HepG2 (cell line): ENCODE data around the gene APOL4. TPM values are rescaled to one million over a fixed set of nuclear protein-coding genes. Genes with fewer than 3 reads are reported as not detected.

Experiments used
- ATAC-seq: fragments of 200-7000 bp; cut with Tn5 transposase; 3 replicates; pipeline ENCODE4 v1.9.1; 2020; ENCODE audit warnings: mild to moderate bottlenecking, moderate library complexity
- BruUV-seq: library from RNA; stranded (reverse); fragments of 400-500 nt; replicated peaks from 2 replicates; lab custom pipeline; 2021; lab: Mats Ljungman, UMichigan
- CTCF ChIA-PET: fragments of 300-600 bp; formaldehyde crosslinking; extraction: SDS; loops from one replicate; lab custom pipeline; 2021; ENCODE audit warnings: low total read pairs, inconsistent platforms, low intra/inter-chr PET ratio; lab: Yijun Ruan, JAX
- POLR2A ChIA-PET: fragments of 350-600 bp; sonication (Branson Sonifier 250); formaldehyde crosslinking; loops from one replicate; lab custom pipeline; 2020; ENCODE audit warnings: antibody characterized with exemption, inconsistent platforms; lab: Yijun Ruan, JAX
- DNase-seq: peaks from one replicate; pipeline ENCODE4 v3.0.0-alpha.2; 2015; ENCODE audit warnings: low spot score
- FAIRE-seq: peaks from 3 replicates; lab custom pipeline; 2011; peaks lifted over from hg19 to GRCh38; lab: Jason Lieb, UNC
- H2AFZ ChIP-seq: one replicate; pipeline ENCODE4 v1.6.1; 2011; ENCODE audit warnings: low read length, inconsistent platforms
- H3K27ac ChIP-seq: fragments of 300-600 bp; 3 replicates; pipeline ENCODE4 v1.8.0; 2011; ENCODE audit warnings: mixed run types, mild to moderate bottlenecking, mixed read lengths, low read length, inconsistent platforms; ENCODE audit not compliant: insufficient read depth; ENCODE audit errors: extremely low read length
- H3K27me3 ChIP-seq, 2 experiments: fragments of 200-600 bp in 1 of 2; 2 replicates in 1 of 2; 3 replicates in 1 of 2; pipeline versions ENCODE4 v1.6.0 to v1.8.0; 2011; ENCODE audit warnings: low read length in 2 of 2, mild to moderate bottlenecking in 2 of 2, moderate library complexity in 2 of 2, inconsistent platforms in 1 of 2; ENCODE audit not compliant: insufficient read depth in 2 of 2, control insufficient read depth in 1 of 2
- H3K36me3 ChIP-seq, 2 experiments: fragments of 200-600 bp in 1 of 2; replicated peaks in 1 of 2; 2 replicates in 1 of 2; 3 replicates in 1 of 2; pipeline versions ENCODE4 v1.5.1 to v1.8.0; 2011; ENCODE audit warnings: low read length in 2 of 2, inconsistent platforms in 1 of 2; ENCODE audit not compliant: insufficient read depth in 2 of 2, control insufficient read depth in 1 of 2
- H3K4me1 ChIP-seq: 2 replicates; pipeline ENCODE4 v1.5.1; 2012; ENCODE audit warnings: low read length, inconsistent platforms; ENCODE audit not compliant: insufficient read depth
- H3K4me2 ChIP-seq: 2 replicates; pipeline ENCODE4 v1.6.0; 2011; ENCODE audit warnings: low read depth, low read length, inconsistent platforms
- H3K4me3 ChIP-seq, 3 experiments: fragments of 200-600 bp in 1 of 3; sonication (generic), shearing (Covaris generic) in 1 of 3; replicated peaks in 1 of 3; 2 replicates each; pipeline ENCODE4 v1.5.1; 2011 to 2016; ENCODE audit warnings: low read length in 3 of 3, inconsistent platforms in 2 of 3, low read depth in 2 of 3, mild to moderate bottlenecking in 2 of 3, control low read depth in 1 of 3, mixed read lengths in 1 of 3; ENCODE audit not compliant: insufficient read depth in 1 of 3
- H3K79me2 ChIP-seq: one replicate; pipeline ENCODE4 v1.6.1; 2011; ENCODE audit warnings: low read length, inconsistent platforms; ENCODE audit not compliant: insufficient read depth
- H3K9ac ChIP-seq: 2 replicates; pipeline ENCODE4 v1.6.0; 2011; ENCODE audit warnings: mild to moderate bottlenecking, low read depth, low read length, inconsistent platforms; ENCODE audit not compliant: insufficient read depth
- H3K9me3 ChIP-seq: 2 replicates; pipeline ENCODE4 v1.5.1; 2012; ENCODE audit warnings: mild to moderate bottlenecking, low read length
- H4K20me1 ChIP-seq: 2 replicates; pipeline ENCODE4 v1.6.0; 2011; ENCODE audit warnings: inconsistent platforms, mild to moderate bottlenecking, low read length, moderate library complexity; ENCODE audit not compliant: insufficient read depth
- AKNA ChIP-seq: sonication (generic); formaldehyde crosslinking; IDR thresholded peaks from 2 replicates; pipeline ENCODE4 v1.4.0; 2020; ENCODE audit warnings: missing genetic modification reagents, borderline replicate concordance
- CENPX ChIP-seq: sonication (generic); formaldehyde crosslinking; IDR thresholded peaks from 2 replicates; pipeline ENCODE4 v1.9.0; 2021; ENCODE audit warnings: mild to moderate bottlenecking, missing genetic modification reagents, moderate library complexity
- ELF1 ChIP-seq: sonication (generic); formaldehyde crosslinking; IDR thresholded peaks from 2 replicates; pipeline ENCODE4 v1.4.0; 2020; ENCODE audit warnings: missing genetic modification reagents
- KLF15 ChIP-seq: sonication (generic); formaldehyde crosslinking; IDR thresholded peaks from 2 replicates; pipeline ENCODE4 v1.8.1; 2023; ENCODE audit warnings: borderline replicate concordance, mild to moderate bottlenecking, inconsistent platforms, missing genetic modification reagents, mixed read lengths
- MAFG ChIP-seq: sonication (generic); formaldehyde crosslinking; IDR thresholded peaks from 2 replicates; pipeline ENCODE4 v1.5.1; 2020; ENCODE audit warnings: mild to moderate bottlenecking, missing genetic modification reagents
- PCBP2 ChIP-seq: fragments of 200-400 bp; formaldehyde crosslinking; optimal IDR thresholded peaks from 2 replicates; pipeline ENCODE3; 2018; ENCODE audit warnings: low read length, low read depth; ENCODE audit not compliant: poor library complexity, severe bottlenecking
- RBM22 ChIP-seq: fragments of 200-400 bp; formaldehyde crosslinking; optimal IDR thresholded peaks from 2 replicates; pipeline ENCODE3; 2017; ENCODE audit warnings: mild to moderate bottlenecking, low read length, moderate library complexity
- RXRA ChIP-seq: sonication (generic); formaldehyde crosslinking; IDR thresholded peaks from 2 replicates; pipeline ENCODE4 v1.5.1; 2020; ENCODE audit warnings: missing genetic modification reagents
- SIN3A ChIP-seq: IDR thresholded peaks from 2 replicates; pipeline ENCODE4 v1.6.1; 2011; ENCODE audit warnings: low read depth, mild to moderate bottlenecking, control low read depth, low read length, borderline replicate concordance
- TAF15 ChIP-seq: fragments of 200-400 bp; formaldehyde crosslinking; IDR thresholded peaks from one replicate; pipeline ENCODE4 v1.6.1; 2018; ENCODE audit warnings: mild to moderate bottlenecking, low read depth, low read length; ENCODE audit not compliant: poor library complexity, severe bottlenecking
- TEAD2 ChIP-seq: sonication (generic); formaldehyde crosslinking; IDR thresholded peaks from 2 replicates; pipeline ENCODE4 v1.9.0; 2021; ENCODE audit warnings: missing genetic modification reagents
- ZBTB21 ChIP-seq: sonication (generic); formaldehyde crosslinking; IDR thresholded peaks from 2 replicates; pipeline ENCODE4 v1.4.0; 2020; ENCODE audit warnings: missing genetic modification reagents
- ZBTB37 ChIP-seq: sonication (generic); formaldehyde crosslinking; IDR thresholded peaks from 2 replicates; pipeline ENCODE4 v1.4.0; 2020; ENCODE audit warnings: mild to moderate bottlenecking, missing genetic modification reagents
- ZNF143 ChIP-seq: sonication (generic); formaldehyde crosslinking; IDR thresholded peaks from 2 replicates; pipeline ENCODE4 v1.4.0; 2020; ENCODE audit warnings: missing genetic modification reagents
- ZNF326 ChIP-seq: sonication (generic); formaldehyde crosslinking; IDR thresholded peaks from 2 replicates; pipeline ENCODE4 v1.4.0; 2020; ENCODE audit warnings: missing genetic modification reagents, borderline replicate concordance
- ZNF337 ChIP-seq: sonication (generic); formaldehyde crosslinking; IDR thresholded peaks from 2 replicates; pipeline ENCODE4 v1.5.1; 2020; ENCODE audit warnings: missing genetic modification reagents, low read depth, mild to moderate bottlenecking, borderline replicate concordance
- ZNF446 ChIP-seq: sonication (generic); formaldehyde crosslinking; IDR thresholded peaks from 2 replicates; pipeline ENCODE4 v1.5.0; 2020; ENCODE audit warnings: mild to moderate bottlenecking, missing genetic modification reagents
- ZNF530 ChIP-seq: sonication (generic); formaldehyde crosslinking; IDR thresholded peaks from 2 replicates; pipeline ENCODE4 v1.5.0; 2020; ENCODE audit warnings: low read depth, mild to moderate bottlenecking, missing genetic modification reagents
- ZNF784 ChIP-seq: sonication (generic); formaldehyde crosslinking; IDR thresholded peaks from 2 replicates; pipeline ENCODE4 v1.5.1; 2020; ENCODE audit warnings: missing genetic modification reagents, mild to moderate bottlenecking, borderline replicate concordance
- ZNF83 ChIP-seq: sonication (generic); formaldehyde crosslinking; IDR thresholded peaks from 2 replicates; pipeline ENCODE4 v1.4.0; 2020; ENCODE audit warnings: missing genetic modification reagents, mild to moderate bottlenecking, borderline replicate concordance
- WGBS: methylation state at CpG from one replicate; pipeline ENCODE4 v1.1.6; 2017; ENCODE audit warnings: low lambda C conversion rate; 5-methylcytosine and 5-hydroxymethylcytosine counted together
- in situ Hi-C: cut with HindIII; loops from 2 replicates; pipeline ENCODE4 v1.10.0; 2017; ENCODE audit warnings: low pct_unique_long_range_greater_than_20kb; ENCODE audit not compliant: extremely low pct_ligation_motif_present
- intact Hi-C: fragments of 100-400 bp; cut with micrococcal nuclease; formaldehyde crosslinking; loops from one replicate; pipeline ENCODE4 v1.10.0; 2022; ENCODE audit not compliant: unreplicated experiment
- polyA plus RNA-seq, 8 experiments: library from polyadenylated mRNA; depleted of rRNA in 3 of 8; stranded (reverse) in 7 of 8; unstranded in 1 of 8; fragments of >200 nt; fragmentation: Illumina TruSeq in 4 of 8; extraction: Trizol in 4 of 8; gene quantifications; 2 replicates each; pipeline versions ENCODE4 v1.2.1 to v1.2.3, GENCODE V29; 2011 to 2016; ENCODE audit warnings: low read depth in 4 of 8, missing spikeins in 1 of 8, mixed read lengths in 1 of 8; ENCODE audit not compliant: insufficient read depth in 1 of 8
- total RNA-seq, 5 experiments: library from RNA; depleted of rRNA; stranded (reverse); fragments of >200 nt; fragmentation: Illumina TruSeq; extraction: Trizol; gene quantifications; 2 replicates each; pipeline ENCODE4 v1.2.3, GENCODE V29; 2016; ENCODE audit warnings: low read depth in 1 of 5

Gene APOL4
- total and polyA plus RNA-seq, 2 of the 13 experiments (the other 11 are each of a cell fraction or from before 2014, with no cell fraction given): 0.77 to 2.8 TPM

GRCh38 chr22:36213586-36213985 lies 12.0 kb upstream of the APOL4 start:
- WGBS: 60% methylated on average over 4 of the region's 4 CpGs
- H3K4me3 ChIP-seq: no peak overlapping the region
- in situ Hi-C loops: no loop called here
- no peaks in the 10 kb centered on the region for H4K20me1 ChIP-seq
- no peaks in the 10 kb centered on the region for H3K9me3 ChIP-seq
- peaks cover 60% of the 10 kb centered on the region for H3K4me1 ChIP-seq
- CTCF ChIA-PET: no interaction called here
- TF ChIP-seq SIN3A: no peak
- TF ChIP-seq ZBTB21: no peak
- TF ChIP-seq RXRA: no peak
- TF ChIP-seq TEAD2 (CRISPR knock-in tag): no peak
- no peak for TF ChIP-seq ZNF83 (CRISPR knock-in tag)
- TF ChIP-seq ZNF337: no peak
- TF ChIP-seq MAFG (CRISPR knock-in tag): no peak
- TF ChIP-seq ZNF530 (CRISPR knock-in tag): no peak
- TF ChIP-seq ZNF326: no peak
- no peak for TF ChIP-seq ZNF784 (CRISPR knock-in tag)
- no peak for TF ChIP-seq RBM22
- TF ChIP-seq CENPX (CRISPR knock-in tag): no peak
- TF ChIP-seq ZBTB37: no peak
- TF ChIP-seq KLF15 (CRISPR knock-in tag): no peak
- TF ChIP-seq AKNA (CRISPR knock-in tag): no peak
- TF ChIP-seq ZNF446 (CRISPR knock-in tag): no peak
- TF ChIP-seq PCBP2: no peak
- no peak for TF ChIP-seq ZNF143 (CRISPR knock-in tag)
- TF ChIP-seq TAF15: no peak
- no peak for TF ChIP-seq ELF1 (CRISPR knock-in tag)
- TF ChIP-seq, all 625 proteins: peak for 0
- intact Hi-C loops: no loop called here
- Histone ChIP-seq H3K36me3 (no peaks in the 10 kb centered on the region), H3K4me2 (no peak overlapping the region), H3K9ac (no peak overlapping the region), H2AFZ (no peak overlapping the region), H3K79me2 (no peaks in the 10 kb centered on the region), H3K27ac (no peak overlapping the region), H3K27me3 (no peaks in the 10 kb centered on the region)
- no peak for FAIRE-seq
- no peak for DNase-seq
- no peak for ATAC-seq
- no TSS peak for BruUV-seq
- POLR2A ChIA-PET: no interaction called here
